ENCODE data around the gene LRP1B.
"Not testable (repeated sequence)": the region's sequence is repeated elsewhere in the genome, so short reads cannot be mapped to it uniquely, and the experiment has no call there.

Gene LRP1B

GRCh38 chr2:140465301-140465700 lies 1665.5 kb downstream of the LRP1B start:
- DNase-seq (ENCODE audit: low read depth, low spot score), result no peak

DNA sequence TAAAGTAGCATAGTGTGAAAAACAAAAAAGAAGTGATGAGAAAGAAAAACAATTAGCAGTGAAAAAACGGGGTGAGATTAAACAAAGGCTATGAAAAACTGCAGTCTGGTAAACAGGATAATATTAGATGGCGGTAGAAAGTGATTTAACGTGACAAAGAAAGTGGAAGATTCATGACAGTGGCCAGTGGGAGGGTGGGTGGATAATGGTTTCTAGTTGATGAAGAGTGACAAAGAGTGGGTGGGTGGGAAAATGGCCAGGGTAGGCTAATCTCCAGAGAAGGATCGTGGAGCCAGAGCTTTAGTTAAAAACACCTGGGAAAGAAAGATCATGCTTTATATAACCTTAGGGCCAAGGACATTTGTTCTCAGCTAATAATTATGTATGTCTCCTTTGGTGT lies 1667.8 kb downstream of the LRP1B start:
- DNase-seq (ENCODE audit: low read depth, low spot score), result no peak

DNA sequence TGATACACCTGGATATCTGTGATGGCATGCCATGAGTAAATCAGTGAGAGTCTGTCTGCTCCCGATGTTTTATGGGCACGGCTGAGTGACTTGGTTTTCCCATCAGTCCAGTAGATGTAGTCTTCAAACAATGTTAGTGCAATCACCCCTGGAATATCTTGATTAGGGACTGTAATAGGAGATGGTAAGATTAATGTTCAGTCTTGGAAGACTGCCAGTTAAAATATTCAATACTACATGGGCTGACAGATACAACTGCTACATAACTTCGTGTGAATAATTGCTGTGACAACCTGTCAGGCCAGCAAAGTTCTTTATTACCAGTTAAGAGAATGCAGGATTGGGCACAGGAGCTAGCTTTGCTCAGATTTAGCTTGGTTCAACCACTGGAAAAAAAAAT lies 1673.3 kb downstream of the LRP1B start:
- no peak for DNase-seq (ENCODE audit: low read depth, low spot score)

- DNase-seq (ENCODE audit: low read depth, low spot score), result no peak
Observed at GRCh38 chr2:140455315-140455714, 1675.5 kb downstream of the LRP1B start.

DNA sequence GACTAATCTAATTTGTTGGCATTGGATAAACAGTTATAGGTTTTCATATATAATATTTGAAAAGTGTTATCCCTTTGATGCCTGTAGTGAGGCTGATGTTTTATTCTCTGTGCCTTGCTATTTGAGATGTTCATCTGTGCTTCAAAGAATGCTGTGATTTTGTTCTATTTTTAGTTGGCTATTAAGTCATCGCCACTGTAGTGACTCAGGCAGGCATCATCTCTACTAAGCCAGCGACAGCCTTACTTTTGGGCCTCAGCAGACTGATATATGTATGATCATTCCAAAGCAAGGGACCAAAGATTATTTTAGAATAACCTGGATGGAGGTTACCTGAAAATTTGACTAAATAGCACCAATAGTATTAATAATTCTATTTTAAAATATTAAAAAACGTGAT lies 1676.1 kb downstream of the LRP1B start:
- no peak for DNase-seq (ENCODE audit: low read depth, low spot score)

DNA sequence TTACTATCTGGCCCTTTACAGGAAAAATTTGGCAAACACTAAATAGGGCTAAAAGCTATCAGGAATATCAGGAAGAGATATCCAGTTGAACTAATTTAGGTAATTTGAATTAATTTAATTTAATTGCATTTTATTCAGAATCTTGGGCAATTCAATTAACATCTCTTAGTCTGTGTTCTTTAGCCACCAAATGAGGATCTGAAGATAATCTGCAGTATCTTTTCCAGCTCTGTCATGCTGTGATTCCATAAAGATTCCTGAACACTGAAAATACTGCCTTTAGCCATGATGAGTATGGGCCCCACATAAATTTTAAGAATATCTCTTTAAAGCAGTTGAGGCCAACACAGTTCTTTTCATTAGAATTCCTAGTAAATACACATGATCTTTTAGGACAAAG lies 1679.5 kb downstream of the LRP1B start:
- no peak for DNase-seq (ENCODE audit: low read depth, low spot score)

GRCh38 chr2:140442319-140442718 lies 1688.5 kb downstream of the LRP1B start:
- no peak for DNase-seq (ENCODE audit: low read depth, low spot score)

- no peak for DNase-seq (ENCODE audit: low read depth, low spot score)
Observed at GRCh38 chr2:140440815-140441214, 1690.0 kb downstream of the LRP1B start.

GRCh38 chr2:140436936-140437335 lies 1693.9 kb downstream of the LRP1B start:
- DNase-seq (ENCODE audit: low read depth, low spot score), result no peak

DNA sequence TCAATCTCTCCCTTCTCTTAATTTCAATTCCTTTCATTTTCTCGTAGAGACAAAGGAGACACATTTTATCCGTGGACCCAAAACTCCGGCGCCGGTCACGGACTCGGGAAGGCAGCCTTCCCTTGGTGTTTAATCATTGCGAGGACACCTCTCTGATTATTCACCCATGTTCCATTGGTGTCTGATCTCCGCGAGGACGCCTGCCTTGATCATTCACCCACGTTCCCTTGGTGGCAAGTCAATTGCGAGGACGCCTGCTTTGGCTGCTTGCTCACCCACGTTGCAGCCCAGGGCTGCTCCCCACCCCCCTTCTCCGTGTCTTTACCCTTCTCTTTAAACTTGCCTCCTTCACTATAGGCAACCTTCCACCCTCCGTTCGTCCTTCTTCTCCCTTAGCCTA lies 1703.8 kb downstream of the LRP1B start:
- DNase-seq (ENCODE audit: low read depth, low spot score), result not testable (repeated sequence)

DNA sequence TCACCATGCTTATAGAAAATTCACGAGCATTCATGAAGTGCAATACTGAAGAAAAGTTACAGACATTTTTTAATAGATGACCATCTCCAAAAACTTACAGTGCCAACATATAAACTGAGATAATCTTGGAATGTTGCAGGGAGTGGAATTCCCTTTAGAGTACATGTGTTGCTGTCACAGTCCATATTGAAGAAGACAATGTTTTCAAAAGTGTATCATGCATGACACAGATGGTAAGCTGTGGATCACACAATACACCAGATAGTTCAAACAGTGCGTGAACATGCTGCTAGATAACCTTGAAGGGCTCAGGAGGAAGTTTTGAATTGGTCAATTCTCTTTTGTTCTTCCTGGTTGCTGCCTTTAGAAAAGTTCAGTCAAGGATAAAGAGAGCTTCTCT lies 1706.3 kb downstream of the LRP1B start:
- no peak for DNase-seq (ENCODE audit: low read depth, low spot score)

DNA sequence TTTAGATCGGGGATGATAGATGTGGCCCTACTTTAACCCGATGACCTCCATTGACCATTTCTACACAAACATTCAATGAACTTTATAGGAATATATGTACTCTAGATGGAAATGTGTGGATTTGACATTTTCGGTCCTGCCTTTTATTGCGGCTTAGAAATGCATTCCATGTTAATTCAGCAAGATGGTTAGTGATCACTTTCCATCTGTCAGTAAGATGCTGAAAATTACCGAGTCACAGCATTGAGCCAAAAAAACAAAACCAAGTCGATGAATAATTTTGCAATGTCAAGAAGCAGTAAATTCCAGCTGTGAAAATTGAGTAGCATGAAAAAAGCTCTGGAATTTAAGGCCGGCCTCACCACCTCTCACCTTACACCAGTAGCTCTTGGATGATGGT lies 1708.1 kb downstream of the LRP1B start:
- DNase-seq (ENCODE audit: low read depth, low spot score), result no peak

DNA sequence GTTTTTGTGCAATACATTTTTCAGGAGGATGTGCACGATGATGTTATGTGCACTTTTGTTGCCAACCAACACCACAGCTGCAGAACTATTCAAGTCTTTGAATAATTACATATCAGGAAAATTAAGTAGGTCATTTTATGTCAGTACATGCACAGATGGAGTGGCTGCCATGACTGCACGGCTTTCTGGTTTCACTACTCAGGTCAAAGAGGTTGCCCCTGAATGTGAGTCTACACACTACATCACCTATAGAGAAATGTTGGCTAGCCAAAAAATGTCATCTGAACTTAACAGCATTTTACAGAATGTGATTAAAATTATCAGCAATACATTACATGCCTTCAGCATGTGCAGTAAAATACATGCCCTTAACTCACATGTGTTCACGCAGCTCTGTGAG lies 1713.3 kb downstream of the LRP1B start:
- no peak for DNase-seq (ENCODE audit: low read depth, low spot score)

GRCh38 chr2:140416577-140416976 lies 1714.2 kb downstream of the LRP1B start:
- DNase-seq (ENCODE audit: low read depth, low spot score), result no peak

GRCh38 chr2:140415035-140415434 lies 1715.8 kb downstream of the LRP1B start:
- DNase-seq (ENCODE audit: low read depth, low spot score), result not testable (repeated sequence)

- no peak for DNase-seq (ENCODE audit: low read depth, low spot score)
Observed at GRCh38 chr2:140410695-140411094, 1720.1 kb downstream of the LRP1B start.

- DNase-seq (ENCODE audit: low read depth, low spot score), result no peak
Observed at GRCh38 chr2:140401056-140401455, 1729.8 kb downstream of the LRP1B start.

DNA sequence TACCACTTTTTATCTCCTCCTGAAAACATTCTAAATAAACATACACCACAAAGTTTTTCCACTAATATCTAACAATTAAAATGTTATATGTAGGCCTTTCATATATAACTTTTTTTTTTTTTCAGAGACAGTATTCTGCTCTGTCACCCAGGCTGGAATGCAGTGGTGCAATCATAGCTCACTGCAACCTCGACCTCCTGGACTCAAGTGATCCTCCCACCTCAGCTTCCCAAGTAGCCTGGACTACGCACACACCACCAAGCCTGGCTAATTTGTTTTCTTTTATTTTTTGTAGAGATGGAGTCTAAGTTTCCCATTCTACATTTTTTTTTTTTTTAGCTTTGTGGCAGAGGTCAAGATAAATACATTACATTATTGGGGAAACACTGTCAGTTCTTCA lies 1738.0 kb downstream of the LRP1B start:
- no peak for DNase-seq (ENCODE audit: low read depth, low spot score)

- no peak for DNase-seq (ENCODE audit: low read depth, low spot score)
Observed at GRCh38 chr2:140384946-140385345, 1745.9 kb downstream of the LRP1B start.

GRCh38 chr2:140383781-140384180 lies 1747.0 kb downstream of the LRP1B start:
- DNase-seq (ENCODE audit: low read depth, low spot score), result no peak

DNA sequence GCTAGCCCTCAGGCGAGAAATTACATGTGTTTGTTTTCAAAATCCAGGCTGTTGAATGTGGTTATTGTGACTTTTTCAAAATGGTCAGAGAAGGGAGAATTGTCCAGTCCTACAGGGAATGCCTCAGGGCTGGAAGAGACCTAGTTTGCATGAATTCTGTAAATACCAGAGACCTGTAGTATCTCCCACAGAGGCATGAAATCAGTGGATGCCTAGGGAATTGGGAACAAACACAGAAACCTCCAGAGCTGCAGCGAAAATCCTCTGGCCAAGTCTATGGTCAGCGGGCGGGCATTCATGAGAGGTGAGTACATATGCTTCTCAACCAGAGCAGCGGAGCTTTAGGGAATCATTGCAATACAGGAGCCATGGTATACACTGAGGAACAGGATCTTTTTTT lies 1754.1 kb downstream of the LRP1B start:
- DNase-seq (ENCODE audit: low read depth, low spot score), result no peak

DNA sequence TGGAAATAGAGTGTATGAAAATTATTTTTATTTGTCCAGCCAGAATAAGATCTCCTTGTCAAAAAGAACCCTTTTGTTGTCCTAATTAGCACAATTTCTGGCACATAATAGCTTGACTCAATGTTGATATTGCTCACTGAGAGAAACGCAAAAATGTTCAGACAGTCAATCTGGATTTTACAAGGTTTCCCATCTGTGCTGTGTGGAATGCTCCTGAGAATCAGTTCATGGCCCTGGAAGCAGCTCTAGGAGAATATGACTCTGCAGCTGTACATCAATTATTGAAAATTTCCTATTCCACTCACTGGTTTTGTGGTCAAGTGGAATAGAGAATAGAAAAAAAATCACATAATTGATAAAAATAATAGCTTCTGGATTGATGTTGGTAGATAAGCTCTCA lies 1767.7 kb downstream of the LRP1B start:
- no peak for DNase-seq (ENCODE audit: low read depth, low spot score)

DNA sequence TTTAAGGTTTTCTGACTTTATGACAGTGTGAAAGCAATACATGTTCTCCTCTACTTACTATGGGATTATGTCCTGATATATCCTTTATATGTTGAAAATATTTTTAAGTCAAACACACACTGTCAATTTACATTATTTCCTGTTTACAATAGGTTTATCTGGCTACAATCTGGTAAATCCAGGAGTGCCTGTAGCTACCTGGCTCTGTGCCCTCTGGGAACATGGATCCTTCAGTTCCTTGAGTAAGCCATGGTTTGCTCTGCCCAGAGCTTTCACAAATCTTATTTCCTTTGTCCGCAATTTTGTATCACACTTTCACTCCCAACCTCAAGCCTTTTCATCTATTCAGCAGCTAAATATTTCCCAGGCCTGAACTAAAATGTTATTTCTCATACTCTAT lies 1768.5 kb downstream of the LRP1B start:
- no peak for DNase-seq (ENCODE audit: low read depth, low spot score)

- DNase-seq (ENCODE audit: low read depth, low spot score), result no peak
Observed at GRCh38 chr2:140359056-140359771, 1771.6 kb downstream of the LRP1B start.
